Body of pancreas (tissue), 4 donors: ENCODE data around the gene INSIG1.

Source experiments
- POLR2A ChIP-seq, 3 donors: fragments of 450-650 bp; IDR thresholded peaks; one replicate each; pipeline ENCODE4 v1.6.1; 2016; ENCODE audit warnings: antibody characterized with exemption in 3 of 3, mild to moderate bottlenecking in 2 of 3
- TF ChIP-seq, protein P1 (sequence below), 7 experiments: fragments of 450-650 bp in 4 of 7; fragments of 200-600 bp in 3 of 7; sonication (generic) in 3 of 7; IDR thresholded peaks; one replicate each; pipeline ENCODE4 v1.5.1; 2016 to 2019; ENCODE audit warnings: antibody characterized with exemption in 7 of 7

DNA sequence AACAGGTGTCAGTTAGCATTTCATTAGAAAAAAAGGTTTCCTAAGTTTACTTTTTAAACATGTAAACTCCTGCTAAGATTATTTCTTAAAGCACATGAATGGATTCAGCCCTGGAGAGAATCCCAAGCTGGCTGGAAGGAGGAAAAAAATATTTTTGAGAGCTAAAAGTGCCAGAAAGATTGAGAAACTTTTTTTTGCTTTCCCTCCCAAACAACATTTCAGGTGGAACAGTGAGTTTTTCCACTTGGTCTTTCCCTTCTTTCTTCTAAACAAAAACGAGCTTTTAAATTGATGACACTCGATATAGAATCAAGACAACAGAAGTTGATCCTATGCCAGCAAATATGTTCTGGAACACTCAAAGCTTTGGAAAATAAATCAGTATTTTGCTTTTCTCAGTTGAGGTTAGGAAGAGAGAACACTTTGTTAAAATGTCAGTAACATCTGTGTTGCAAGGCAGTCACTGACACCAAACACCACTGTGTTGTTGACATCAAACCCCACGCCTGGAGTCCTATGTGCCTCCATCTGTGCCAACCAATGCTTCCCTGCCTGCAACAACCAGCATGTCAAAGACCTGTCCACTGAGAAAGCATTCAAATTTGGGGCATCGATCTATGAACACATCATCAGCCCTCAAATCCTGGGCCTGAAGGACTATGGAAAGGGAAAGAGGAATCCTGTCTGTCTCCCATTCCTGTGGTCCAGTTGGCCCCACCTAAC, 22.9 kb upstream of the INSIG1 start:
- TF ChIP-seq, protein P1, sequence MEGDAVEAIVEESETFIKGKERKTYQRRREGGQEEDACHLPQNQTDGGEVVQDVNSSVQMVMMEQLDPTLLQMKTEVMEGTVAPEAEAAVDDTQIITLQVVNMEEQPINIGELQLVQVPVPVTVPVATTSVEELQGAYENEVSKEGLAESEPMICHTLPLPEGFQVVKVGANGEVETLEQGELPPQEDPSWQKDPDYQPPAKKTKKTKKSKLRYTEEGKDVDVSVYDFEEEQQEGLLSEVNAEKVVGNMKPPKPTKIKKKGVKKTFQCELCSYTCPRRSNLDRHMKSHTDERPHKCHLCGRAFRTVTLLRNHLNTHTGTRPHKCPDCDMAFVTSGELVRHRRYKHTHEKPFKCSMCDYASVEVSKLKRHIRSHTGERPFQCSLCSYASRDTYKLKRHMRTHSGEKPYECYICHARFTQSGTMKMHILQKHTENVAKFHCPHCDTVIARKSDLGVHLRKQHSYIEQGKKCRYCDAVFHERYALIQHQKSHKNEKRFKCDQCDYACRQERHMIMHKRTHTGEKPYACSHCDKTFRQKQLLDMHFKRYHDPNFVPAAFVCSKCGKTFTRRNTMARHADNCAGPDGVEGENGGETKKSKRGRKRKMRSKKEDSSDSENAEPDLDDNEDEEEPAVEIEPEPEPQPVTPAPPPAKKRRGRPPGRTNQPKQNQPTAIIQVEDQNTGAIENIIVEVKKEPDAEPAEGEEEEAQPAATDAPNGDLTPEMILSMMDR (IDR thresholded peaks at IDR 0.05), result no peak
- no peak for TF ChIP-seq POLR2A (IDR thresholded peaks at IDR 0.05)
